Type B pancreatic cell (in vitro differentiated cells): ENCODE measurements around the gene SOX5. TPM values are rescaled to one million over a fixed set of nuclear protein-coding genes. Genes with fewer than 3 reads are reported as not detected.

Experiments used
- DNase-seq: peaks from one replicate; pipeline ENCODE4 v3.0.0; 2021; ENCODE audit warnings: mixed read lengths; ENCODE audit not compliant: unreplicated experiment; ENCODE audit errors: extremely low spot score
- H3K27ac Mint-ChIP-seq: 2 replicates; pipeline ENCODE4 v1.8.0; 2021; ENCODE audit warnings: mild to moderate bottlenecking, mixed read lengths
- H3K27me3 Mint-ChIP-seq: 2 replicates; pipeline ENCODE4 v1.8.0; 2021; ENCODE audit warnings: mixed read lengths
- H3K36me3 Mint-ChIP-seq: 2 replicates; pipeline ENCODE4 v1.8.0; 2021; ENCODE audit warnings: mixed read lengths
- H3K4me1 Mint-ChIP-seq: one replicate; pipeline ENCODE4 v1.8.0; 2021; ENCODE audit warnings: mixed read lengths; ENCODE audit not compliant: unreplicated experiment
- H3K4me3 Mint-ChIP-seq: 2 replicates; pipeline ENCODE4 v1.8.0; 2021; ENCODE audit warnings: mild to moderate bottlenecking, mixed read lengths
- H3K9me3 Mint-ChIP-seq: 2 replicates; pipeline ENCODE4 v1.8.0; 2021; ENCODE audit warnings: mixed read lengths
- total RNA-seq: library from RNA; stranded (reverse); gene quantifications from 2 replicates; pipeline ENCODE4 v1.2.1, GENCODE V29; 2021; ENCODE audit warnings: low replicate concordance
- TF ChIP-seq, protein P1 (sequence below): fragments of 200-600 bp; sonication (generic); conservative IDR thresholded peaks from 2 replicates; pipeline ENCODE4 v1.5.0; 2021; ENCODE audit warnings: antibody characterized with exemption, mild to moderate bottlenecking

The SOX5 gene
- total RNA-seq, 1 donor from 2014 or later, result 32.8 TPM

- Mint-ChIP-seq H3K9me3 (no peaks in the 10 kb centered on the region), H3K27ac (no peak overlapping the region), H3K36me3 (peaks cover 6% of the 10 kb centered on the region), H3K4me1 (no peaks in the 10 kb centered on the region), H3K4me3 (no peak overlapping the region), H3K27me3 (no peaks in the 10 kb centered on the region)
- TF ChIP-seq, protein P1, sequence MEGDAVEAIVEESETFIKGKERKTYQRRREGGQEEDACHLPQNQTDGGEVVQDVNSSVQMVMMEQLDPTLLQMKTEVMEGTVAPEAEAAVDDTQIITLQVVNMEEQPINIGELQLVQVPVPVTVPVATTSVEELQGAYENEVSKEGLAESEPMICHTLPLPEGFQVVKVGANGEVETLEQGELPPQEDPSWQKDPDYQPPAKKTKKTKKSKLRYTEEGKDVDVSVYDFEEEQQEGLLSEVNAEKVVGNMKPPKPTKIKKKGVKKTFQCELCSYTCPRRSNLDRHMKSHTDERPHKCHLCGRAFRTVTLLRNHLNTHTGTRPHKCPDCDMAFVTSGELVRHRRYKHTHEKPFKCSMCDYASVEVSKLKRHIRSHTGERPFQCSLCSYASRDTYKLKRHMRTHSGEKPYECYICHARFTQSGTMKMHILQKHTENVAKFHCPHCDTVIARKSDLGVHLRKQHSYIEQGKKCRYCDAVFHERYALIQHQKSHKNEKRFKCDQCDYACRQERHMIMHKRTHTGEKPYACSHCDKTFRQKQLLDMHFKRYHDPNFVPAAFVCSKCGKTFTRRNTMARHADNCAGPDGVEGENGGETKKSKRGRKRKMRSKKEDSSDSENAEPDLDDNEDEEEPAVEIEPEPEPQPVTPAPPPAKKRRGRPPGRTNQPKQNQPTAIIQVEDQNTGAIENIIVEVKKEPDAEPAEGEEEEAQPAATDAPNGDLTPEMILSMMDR, result no peak
- no peak for DNase-seq
These were observed 290.3 kb downstream of the SOX5 start for GRCh38 chr12:23659131-23659530.

DNA sequence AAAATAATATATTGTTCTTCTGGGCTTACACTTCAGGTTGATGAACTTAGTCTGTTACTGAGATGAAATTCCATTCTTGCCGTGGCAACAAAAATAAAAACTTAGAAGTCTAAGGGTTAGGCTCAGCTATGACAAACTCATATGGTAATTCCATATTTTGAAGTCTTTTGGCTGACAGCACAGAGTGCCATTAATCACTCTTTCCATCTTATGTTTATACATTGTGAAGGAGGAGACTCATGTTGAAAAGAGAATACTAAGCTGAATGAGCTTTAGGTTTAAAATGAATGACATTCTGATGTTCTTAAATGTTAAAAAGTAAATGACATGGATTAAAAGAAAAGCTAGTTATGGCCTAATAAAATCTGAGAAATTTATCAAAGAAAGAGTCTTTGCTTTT, 291.9 kb downstream of the SOX5 start:
- H3K4me1 Mint-ChIP-seq, result no peaks in the 10 kb centered on the region

GRCh38 chr12:23655884-23656283, 293.6 kb downstream of the SOX5 start:
- Mint-ChIP-seq H3K4me1 (no peaks in the 10 kb centered on the region), H3K4me3 (no peak overlapping the region), H3K27me3 (no peaks in the 10 kb centered on the region), H3K36me3 (peaks cover 9% of the 10 kb centered on the region), H3K27ac (no peak overlapping the region), H3K9me3 (no peaks in the 10 kb centered on the region)
- no peak for DNase-seq
- TF ChIP-seq, protein P1, result no peak

More for the DNA sequence above, 291.9 kb downstream of the SOX5 start:
- peaks cover 6% of the 10 kb centered on the region for H3K36me3 Mint-ChIP-seq
- no peaks in the 10 kb centered on the region for H3K27me3 Mint-ChIP-seq
- H3K9me3 Mint-ChIP-seq, result no peaks in the 10 kb centered on the region
- no peak overlapping the region for H3K27ac Mint-ChIP-seq
- no peak overlapping the region for H3K4me3 Mint-ChIP-seq
- no peak for DNase-seq
- TF ChIP-seq, protein P1, result no peak

GRCh38 chr12:23655112-23655511, 294.4 kb downstream of the SOX5 start:
- DNase-seq, result no peak
- no peaks in the 10 kb centered on the region for H3K4me1 Mint-ChIP-seq
- H3K27ac Mint-ChIP-seq, result no peak overlapping the region
- no peaks in the 10 kb centered on the region for H3K27me3 Mint-ChIP-seq
- H3K4me3 Mint-ChIP-seq, result no peak overlapping the region
- TF ChIP-seq, protein P1, result no peak
- H3K36me3 Mint-ChIP-seq, result peaks cover 9% of the 10 kb centered on the region
- H3K9me3 Mint-ChIP-seq, result no peaks in the 10 kb centered on the region

DNA sequence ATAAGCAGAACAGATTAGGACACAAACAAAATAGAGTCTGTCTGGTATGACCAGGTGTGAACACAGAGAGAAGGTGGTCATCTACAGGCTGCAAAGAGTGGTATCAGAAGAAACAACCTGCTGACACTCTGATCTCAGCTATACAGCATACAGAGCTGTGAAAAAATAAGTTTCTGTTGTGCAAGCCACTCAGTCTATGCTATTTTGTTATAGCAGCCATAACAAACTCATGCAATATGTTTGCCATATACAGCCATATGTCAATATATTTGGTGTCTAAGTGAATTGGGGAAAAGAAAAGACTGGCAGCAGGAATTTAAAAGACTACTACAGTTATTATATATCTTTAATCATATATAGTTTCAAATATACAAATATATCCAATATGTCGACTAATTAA, 300.9 kb downstream of the SOX5 start:
- H3K4me3 Mint-ChIP-seq, result no peak overlapping the region
- no peaks in the 10 kb centered on the region for H3K27me3 Mint-ChIP-seq
- H3K36me3 Mint-ChIP-seq, result peaks cover 18% of the 10 kb centered on the region
- H3K4me1 Mint-ChIP-seq, result no peaks in the 10 kb centered on the region
- H3K9me3 Mint-ChIP-seq, result no peaks in the 10 kb centered on the region
- TF ChIP-seq, protein P1, result no peak
- no peak for DNase-seq
- no peak overlapping the region for H3K27ac Mint-ChIP-seq

DNA sequence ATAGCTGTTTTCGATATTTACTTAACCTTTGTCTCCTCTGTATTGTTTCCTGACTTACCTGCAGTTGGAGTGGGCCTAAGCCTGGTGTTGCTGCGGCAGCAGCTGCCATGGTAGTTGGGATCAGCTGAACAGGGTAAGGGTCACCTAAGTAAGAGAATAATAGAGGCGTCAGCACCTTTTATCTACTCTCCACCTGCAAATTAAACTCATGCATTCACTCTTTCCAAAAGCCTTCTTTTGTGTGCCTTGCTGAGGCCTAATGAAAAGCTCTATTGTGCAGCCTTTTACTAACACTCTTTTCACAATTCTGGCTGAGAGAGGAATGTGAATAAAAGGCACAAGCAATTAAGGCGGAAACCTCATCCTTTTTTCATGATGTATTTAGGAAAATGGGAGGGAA, 308.7 kb downstream of the SOX5 start:
- Mint-ChIP-seq H3K27ac (peak overlapping the region; percentile 6), H3K9me3 (peaks cover 4% of the 10 kb centered on the region), H3K27me3 (no peaks in the 10 kb centered on the region), H3K4me1 (peaks cover 8% of the 10 kb centered on the region), H3K4me3 (peak overlapping the region; percentile 29), H3K36me3 (peaks cover 24% of the 10 kb centered on the region)
- no peak for DNase-seq
- TF ChIP-seq, protein P1, result no peak
